NOMO-1 (cell line): ENCODE data around the gene KCNIP1.
A peak's percentile ranks its signal among the peaks of the same experiment; 100 is the strongest.

Source experiments
- DNase-seq, 2 experiments: peaks; one replicate each; lab custom pipeline; 2025; ENCODE audit not compliant: unreplicated experiment in 2 of 2; lab: John Stamatoyannopoulos, UW

The KCNIP1 gene

GRCh38 chr5:170638454-170639220 lies 134.8 kb downstream of the KCNIP1 start:
- DNase-seq: peak; percentile 33 to 43

- no peak for DNase-seq
These were observed 135.6 kb downstream of the KCNIP1 start for GRCh38 chr5:170639221-170639925.

- peak; percentile 23 to 38 for DNase-seq
These were observed 137.1 kb downstream of the KCNIP1 start for GRCh38 chr5:170640731-170641588.

- no peak for DNase-seq
These were observed 137.8 kb downstream of the KCNIP1 start for GRCh38 chr5:170641589-170642031.

GRCh38 chr5:170642066-170642735 lies 138.4 kb downstream of the KCNIP1 start:
- no peak for DNase-seq

GRCh38 chr5:170642776-170643436 lies 139.1 kb downstream of the KCNIP1 start:
- no peak for DNase-seq

- DNase-seq: no peak
These were observed 139.8 kb downstream of the KCNIP1 start for GRCh38 chr5:170643591-170643990.

GRCh38 chr5:170644501-170644900 lies 140.7 kb downstream of the KCNIP1 start:
- DNase-seq: no peak

GRCh38 chr5:170648541-170648940 lies 144.7 kb downstream of the KCNIP1 start:
- DNase-seq: no peak

GRCh38 chr5:170650850-170651249 lies 147.0 kb downstream of the KCNIP1 start:
- no peak for DNase-seq

- no peak for DNase-seq
These were observed 147.9 kb downstream of the KCNIP1 start for GRCh38 chr5:170651604-170652277.

- DNase-seq: no peak
These were observed 151.7 kb downstream of the KCNIP1 start for GRCh38 chr5:170655476-170655875.

GRCh38 chr5:170655920-170656319 lies 152.1 kb downstream of the KCNIP1 start:
- DNase-seq: no peak

GRCh38 chr5:170656346-170656745 lies 152.5 kb downstream of the KCNIP1 start:
- no peak for DNase-seq

- DNase-seq: no peak
These were observed 156.7 kb downstream of the KCNIP1 start for GRCh38 chr5:170660531-170660930.

- DNase-seq: no peak
These were observed 159.1 kb downstream of the KCNIP1 start for GRCh38 chr5:170662966-170663365.

- DNase-seq: no peak
These were observed 175.0 kb downstream of the KCNIP1 start for GRCh38 chr5:170678811-170679210.

- peak; percentile 85 to 89 for DNase-seq
These were observed 177.2 kb downstream of the KCNIP1 start for GRCh38 chr5:170681013-170681433.

GRCh38 chr5:170691657-170692056 lies 187.8 kb downstream of the KCNIP1 start:
- DNase-seq: no peak
